T-helper 9 cell (primary cell): Measurements from ENCODE around the gene CHIA.
"Not testable (repeated sequence)": the region's sequence is repeated elsewhere in the genome, so short reads cannot be mapped to it uniquely, and the experiment has no call there.

Experiments used
- DNase-seq: peaks from one replicate; pipeline ENCODE4 v3.0.0-alpha.2; 2020

CHIA gene

DNA sequence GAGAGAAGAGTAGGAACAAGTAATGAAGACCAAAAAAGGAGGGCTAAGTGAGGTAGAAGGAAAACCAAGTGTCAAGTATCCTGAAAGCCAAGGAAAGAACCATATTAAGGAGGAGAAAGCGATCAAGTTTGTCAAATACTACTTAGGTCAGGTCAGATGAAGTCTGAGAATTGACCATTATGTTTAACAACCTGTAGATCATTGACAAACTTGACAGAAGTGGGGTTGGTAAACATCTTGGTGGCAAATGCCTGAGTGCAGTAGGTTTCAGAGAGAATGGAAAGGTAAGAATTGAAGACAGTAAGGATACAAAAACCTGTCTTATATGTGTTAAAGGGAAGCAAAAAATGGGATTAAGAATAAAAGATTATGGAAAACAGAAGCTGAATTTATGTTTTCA is 3.7 kb upstream of the CHIA start:
- DNase-seq: no peak

DNA sequence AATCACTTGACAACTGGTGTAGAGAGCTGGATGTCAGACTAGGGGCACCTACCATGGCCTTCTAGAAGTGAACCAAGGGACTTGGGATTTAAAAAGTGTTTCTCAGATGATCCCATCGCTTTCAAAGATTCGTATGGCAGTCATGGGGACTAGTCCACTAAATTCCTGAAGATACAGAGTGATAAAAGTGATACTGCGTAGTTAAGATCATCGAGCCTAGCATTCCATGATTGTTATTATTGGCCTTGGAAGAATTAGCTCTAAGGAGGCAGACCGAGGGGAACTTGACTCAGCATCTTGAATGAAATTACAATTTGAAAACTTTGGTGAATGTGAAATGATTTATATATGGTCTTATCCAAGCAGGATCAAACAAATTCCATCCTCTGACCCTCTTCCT is 1.3 kb upstream of the CHIA start:
- no peak for DNase-seq

DNA sequence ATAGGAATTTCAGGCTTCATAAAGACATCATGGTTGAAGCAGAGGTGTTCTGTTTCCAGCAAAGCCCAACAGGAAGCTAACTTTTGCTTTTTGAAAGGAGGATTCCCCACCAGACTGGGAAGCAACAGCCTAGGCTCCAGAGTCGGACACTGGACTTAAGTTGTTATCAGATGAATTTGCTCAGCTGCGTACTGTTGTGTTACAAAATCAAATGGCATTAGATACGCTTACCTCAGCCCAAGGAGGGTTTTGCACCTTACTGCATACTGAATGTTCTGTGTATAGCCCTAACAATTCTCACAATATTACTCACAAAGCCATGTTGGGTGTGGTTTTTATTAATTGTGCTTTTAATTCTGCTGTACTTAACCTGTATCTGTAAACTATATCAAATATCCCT is 547 bp upstream of the CHIA start:
- DNase-seq: no peak

DNA sequence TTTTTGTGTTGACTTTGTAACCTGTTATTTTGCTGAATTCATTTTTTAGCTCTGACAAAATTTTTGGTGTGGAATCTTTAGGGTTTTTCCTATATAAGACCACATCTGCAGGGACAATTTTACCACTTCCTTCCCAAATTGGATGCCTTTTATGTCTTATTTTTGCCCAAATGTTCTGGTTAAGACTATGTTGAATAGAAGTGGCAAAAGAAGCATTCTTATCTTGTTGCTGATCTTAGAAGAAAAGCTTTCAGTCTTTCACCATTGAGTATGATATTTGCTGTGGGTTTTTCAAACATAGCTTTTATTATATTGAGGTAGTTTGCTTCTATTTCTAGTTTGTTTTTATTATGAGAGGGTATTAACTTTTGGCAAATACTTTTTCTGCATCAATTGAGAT is 3.7 kb downstream of the CHIA start:
- no peak for DNase-seq

- DNase-seq: no peak
These were observed 11.7 kb downstream of the CHIA start for GRCh38 chr1:111302374-111302773.

GRCh38 chr1:111309690-111310089 is 19.0 kb downstream of the CHIA start:
- DNase-seq: no peak

- DNase-seq: no peak
These were observed 27.9 kb downstream of the CHIA start for GRCh38 chr1:111318523-111318922.

DNA sequence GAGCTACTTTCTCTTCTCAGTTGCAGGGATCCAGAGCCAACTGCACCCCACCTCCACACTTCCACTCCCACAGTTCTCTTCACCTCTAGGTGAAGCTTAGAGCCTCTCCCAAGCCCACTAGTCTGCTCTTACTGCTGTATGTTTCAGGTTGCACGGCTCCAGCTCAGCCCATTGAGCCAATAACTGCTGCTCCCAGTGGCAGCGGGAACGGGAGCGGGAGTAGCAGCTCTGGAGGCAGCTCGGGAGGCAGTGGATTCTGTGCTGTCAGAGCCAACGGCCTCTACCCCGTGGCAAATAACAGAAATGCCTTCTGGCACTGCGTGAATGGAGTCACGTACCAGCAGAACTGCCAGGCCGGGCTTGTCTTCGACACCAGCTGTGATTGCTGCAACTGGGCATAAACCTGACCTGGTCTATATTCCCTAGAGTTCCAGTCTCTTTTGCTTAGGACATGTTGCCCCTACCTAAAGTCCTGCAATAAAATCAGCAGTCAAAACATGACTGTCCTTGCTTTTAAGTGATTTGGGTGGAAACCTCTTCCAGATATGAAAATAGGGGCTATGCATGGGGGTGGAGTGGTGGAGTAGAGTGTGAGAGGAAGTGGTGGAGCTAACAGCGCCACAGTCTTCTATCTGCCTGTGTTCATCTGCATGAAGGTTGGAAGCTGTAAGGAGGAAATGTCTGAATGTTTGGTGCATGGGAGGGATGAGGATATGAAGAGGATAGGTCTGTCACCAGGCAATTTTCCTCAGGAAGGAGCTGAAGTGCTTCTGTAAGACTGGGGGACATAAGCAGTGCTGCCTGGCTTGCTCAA is 29.6 kb downstream of the CHIA start:
- DNase-seq: no peak

GRCh38 chr1:111323231-111323630 is 32.6 kb downstream of the CHIA start:
- DNase-seq: no peak

DNA sequence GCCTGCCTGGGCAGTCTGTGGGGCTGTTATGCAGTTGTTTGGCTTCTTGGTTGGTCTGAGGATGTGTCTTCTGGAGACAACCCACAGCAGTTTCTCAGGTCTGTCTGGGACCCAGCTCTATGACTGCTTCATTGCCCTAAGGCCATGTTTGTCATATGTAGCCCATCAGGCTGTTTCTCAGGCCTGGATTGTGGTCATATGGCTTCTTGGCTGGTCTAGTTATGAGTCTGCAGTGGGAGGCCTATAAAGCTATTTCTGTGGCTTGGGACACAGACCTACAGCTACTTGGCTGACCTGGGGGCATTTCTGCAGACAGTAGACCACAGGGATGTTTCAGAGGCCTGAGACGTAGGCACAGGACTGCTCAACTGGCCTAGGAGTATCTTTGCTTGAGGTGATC is 41.5 kb downstream of the CHIA start:
- DNase-seq: no peak

GRCh38 chr1:111334169-111334568 is 43.5 kb downstream of the CHIA start:
- peak; percentile 39 for DNase-seq

GRCh38 chr1:111335214-111335877 is 44.7 kb downstream of the CHIA start:
- not testable (repeated sequence) for DNase-seq

DNA sequence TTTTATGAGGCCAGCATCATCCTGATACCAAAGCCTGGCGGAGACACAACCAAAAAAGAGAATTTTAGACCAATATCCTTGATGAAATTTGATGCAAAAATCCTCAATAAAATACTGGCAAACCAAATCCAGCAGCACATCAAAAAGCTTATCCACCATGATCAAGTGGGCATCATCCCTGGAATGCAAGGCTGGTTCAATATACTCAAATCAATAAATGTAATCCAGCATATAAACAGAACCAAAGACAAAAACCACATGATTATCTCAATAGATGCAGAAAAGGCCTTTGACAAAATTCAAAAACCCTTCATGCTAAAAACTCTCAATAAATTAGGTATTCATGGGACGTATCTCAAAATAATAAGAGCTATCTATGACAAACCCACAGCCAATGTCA is 48.2 kb downstream of the CHIA start:
- not testable (repeated sequence) for DNase-seq

- DNase-seq: peak; percentile 85
These were observed 55.6 kb downstream of the CHIA start for GRCh38 chr1:111346089-111346885.

- DNase-seq: no peak
These were observed 56.4 kb downstream of the CHIA start for GRCh38 chr1:111347026-111347425.

GRCh38 chr1:111351700-111352099 is 61.0 kb downstream of the CHIA start:
- DNase-seq: no peak

GRCh38 chr1:111354584-111354983 is 63.9 kb downstream of the CHIA start:
- no peak for DNase-seq

- no peak for DNase-seq
These were observed 68.3 kb downstream of the CHIA start for GRCh38 chr1:111358964-111359363.

DNA sequence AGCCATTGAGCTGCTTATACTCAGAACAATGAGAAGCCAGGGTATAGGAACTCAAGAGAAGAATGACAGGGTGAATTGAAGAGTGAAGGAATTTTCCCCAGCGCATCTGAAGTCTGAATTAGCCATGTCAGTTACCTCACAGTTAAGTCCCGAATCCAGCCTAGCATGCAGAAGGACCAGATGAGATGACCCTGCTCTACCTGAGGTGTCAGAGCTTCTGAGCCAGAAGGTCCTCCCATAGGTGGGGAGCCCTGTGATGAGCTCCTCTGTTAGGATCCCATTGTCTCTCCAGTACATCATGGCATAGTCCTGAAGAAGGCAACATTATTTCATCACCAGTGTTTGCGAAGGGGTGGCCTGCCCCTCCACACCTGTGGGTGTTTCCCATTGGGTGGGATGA is 68.7 kb downstream of the CHIA start:
- DNase-seq: no peak

DNA sequence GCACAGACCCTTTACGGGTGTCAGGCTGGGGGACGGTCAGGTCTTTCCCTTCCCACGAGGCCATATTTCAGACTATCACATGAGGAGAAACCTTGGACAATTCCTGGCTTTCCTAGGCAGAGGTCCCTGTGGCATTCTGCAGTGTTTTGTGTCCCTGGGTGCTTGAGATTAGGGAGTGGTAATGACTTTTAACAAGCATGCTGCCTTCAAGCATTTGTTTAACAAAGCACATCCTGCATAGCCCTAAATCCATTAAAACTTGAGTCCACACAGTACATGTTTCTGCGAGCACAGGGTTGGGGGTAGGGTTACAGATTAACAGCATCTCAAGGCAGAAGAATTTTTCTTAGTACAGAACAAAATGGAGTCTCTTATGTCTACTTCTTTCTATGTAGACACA is 69.6 kb downstream of the CHIA start:
- not testable (repeated sequence) for DNase-seq

- no peak for DNase-seq
These were observed 71.1 kb downstream of the CHIA start for GRCh38 chr1:111361761-111362160.

DNA sequence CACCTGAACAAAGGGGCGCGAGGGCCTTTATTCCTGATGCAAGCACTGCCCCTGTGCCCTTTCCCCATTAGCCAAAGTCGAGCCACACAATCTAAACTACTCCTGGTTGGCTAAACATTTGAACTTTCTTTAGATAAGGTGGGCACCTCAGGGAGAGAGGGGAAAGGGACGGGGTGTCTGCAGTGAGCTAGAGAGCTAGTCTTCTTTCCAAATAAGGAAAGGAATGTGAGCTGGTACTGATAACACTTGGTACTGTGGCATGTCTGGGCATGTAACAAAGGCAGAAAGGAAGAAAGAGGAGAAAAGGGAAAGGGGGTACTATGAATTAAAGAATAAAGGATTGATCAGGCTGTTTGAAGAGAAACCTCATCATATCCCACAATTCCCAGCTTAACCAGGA is 74.0 kb downstream of the CHIA start:
- DNase-seq: no peak

- no peak for DNase-seq
These were observed 75.6 kb downstream of the CHIA start for GRCh38 chr1:111366256-111366655.

DNA sequence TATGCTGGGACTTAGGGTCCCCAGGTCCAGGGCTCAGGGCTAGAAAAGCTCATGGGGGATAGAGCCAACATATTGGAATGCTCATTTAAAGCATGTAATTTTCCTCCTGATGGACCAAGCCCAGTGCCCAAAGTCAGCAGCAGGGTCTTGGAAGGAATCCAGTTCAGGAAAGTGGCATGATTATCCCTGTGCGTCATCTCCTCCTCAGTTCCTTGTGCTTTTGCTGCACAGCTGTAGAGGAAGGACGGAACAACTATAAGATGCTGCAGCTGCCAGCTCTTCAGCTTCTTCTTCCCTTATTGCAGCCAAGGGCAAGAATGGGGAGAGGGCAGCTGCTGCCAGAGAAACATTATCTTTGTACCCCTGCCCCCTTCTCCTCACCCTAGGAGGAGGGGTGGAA is 78.5 kb downstream of the CHIA start:
- DNase-seq: no peak
